Neural progenitor cell (in vitro differentiated cells): ENCODE results near the gene SMYD5.

Source experiments
- EZH2phosphoT487 ChIP-seq: fragments of 200-600 bp; sonication (generic); IDR thresholded peaks from 2 replicates; pipeline ENCODE4 v1.6.1; 2017; ENCODE audit warnings: antibody characterized with exemption
- TF ChIP-seq, protein P1 (sequence below): fragments of 200-600 bp; sonication (generic); IDR thresholded peaks from 2 replicates; pipeline ENCODE4 v1.5.1; 2017; ENCODE audit warnings: antibody characterized with exemption, mild to moderate bottlenecking

- TF ChIP-seq, protein P1, sequence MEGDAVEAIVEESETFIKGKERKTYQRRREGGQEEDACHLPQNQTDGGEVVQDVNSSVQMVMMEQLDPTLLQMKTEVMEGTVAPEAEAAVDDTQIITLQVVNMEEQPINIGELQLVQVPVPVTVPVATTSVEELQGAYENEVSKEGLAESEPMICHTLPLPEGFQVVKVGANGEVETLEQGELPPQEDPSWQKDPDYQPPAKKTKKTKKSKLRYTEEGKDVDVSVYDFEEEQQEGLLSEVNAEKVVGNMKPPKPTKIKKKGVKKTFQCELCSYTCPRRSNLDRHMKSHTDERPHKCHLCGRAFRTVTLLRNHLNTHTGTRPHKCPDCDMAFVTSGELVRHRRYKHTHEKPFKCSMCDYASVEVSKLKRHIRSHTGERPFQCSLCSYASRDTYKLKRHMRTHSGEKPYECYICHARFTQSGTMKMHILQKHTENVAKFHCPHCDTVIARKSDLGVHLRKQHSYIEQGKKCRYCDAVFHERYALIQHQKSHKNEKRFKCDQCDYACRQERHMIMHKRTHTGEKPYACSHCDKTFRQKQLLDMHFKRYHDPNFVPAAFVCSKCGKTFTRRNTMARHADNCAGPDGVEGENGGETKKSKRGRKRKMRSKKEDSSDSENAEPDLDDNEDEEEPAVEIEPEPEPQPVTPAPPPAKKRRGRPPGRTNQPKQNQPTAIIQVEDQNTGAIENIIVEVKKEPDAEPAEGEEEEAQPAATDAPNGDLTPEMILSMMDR = no peak
- TF ChIP-seq EZH2phosphoT487 = no peak
Measured at GRCh38 chr2:73264783-73265182, 50.7 kb downstream of the SMYD5 start.
